ENCODE data around the gene ARFRP1. TPM values are rescaled to one million over a fixed set of nuclear protein-coding genes. Genes with fewer than 3 reads are reported as not detected.

Gene ARFRP1
- total and polyA plus RNA-seq, 2 donors (not counting 1 experiment from before 2014, with no cell fraction given), result 41.0 to 75.5 TPM

GRCh38 chr20:63718996-63719395 is 11.2 kb upstream of the ARFRP1 start:
- TF ChIP-seq EZH2 (IDR thresholded peaks at IDR 0.05; ENCODE audit: borderline replicate concordance, insufficient read depth, low read depth, low read length, poor library complexity, severe bottlenecking) (no peak), CTCF (IDR thresholded peaks at IDR 0.05) (no peak)
- no peak for DNase-seq
- no peak for ATAC-seq (ENCODE audit: low read depth)
- ChIA-PET CTCF (interaction anchor here (0.6 to 1.1 kb wide), 3 partner anchors 13 to 255 kb away, joined by 3 to 4 read pairs (median 3); no protein-coding TSS in a partner anchor), POLR2A (interaction anchor here (0.7 kb wide), 1 partner anchor 294 kb away, joined by 3 read pairs; no protein-coding TSS in a partner anchor)
- Mint-ChIP-seq H3K27me3 (no peaks in the 10 kb centered on the region), H3K4me1 (peaks cover 4% of the 10 kb centered on the region), H3K9me3 (ENCODE audit: insufficient read depth) (peaks cover 4% of the 10 kb centered on the region), H3K27ac (no peak overlapping the region), H3K4me3 (no peak overlapping the region)
- no peak overlapping the region for H3K4me2 ChIP-seq (replicated peaks; ENCODE audit: low read depth, low read length, poor library complexity, severe bottlenecking)
- no peaks in the 10 kb centered on the region for H3K27me3 ChIP-seq (replicated peaks in 1 of 4; ENCODE audit: control extremely low read depth in 1 of 4, control insufficient read depth in 3 of 4, insufficient read depth in 4 of 4, low read length in 3 of 4)
- H3K9ac ChIP-seq (ENCODE audit: low read length), result no peak overlapping the region
- H3K27ac ChIP-seq (ENCODE audit: low read length in 2 of 2), result no peak overlapping the region
- intact Hi-C loops (cut with micrococcal nuclease), result no loop called here
- no peak overlapping the region for H2AFZ ChIP-seq (ENCODE audit: insufficient read depth, low read depth, low read length, poor library complexity, severe bottlenecking)
- no peaks in the 10 kb centered on the region for H3K4me1 ChIP-seq (ENCODE audit: control insufficient read depth in 2 of 2, insufficient read depth in 2 of 2, low read length in 2 of 2)
- peaks cover 85% of the 10 kb centered on the region for H3K79me2 ChIP-seq (ENCODE audit: control insufficient read depth, insufficient read depth, low read length)
- WGBS (ENCODE audit: insufficient coverage), result no CpG with 5 or more reads among the region's 2 CpGs
- peaks cover 3 to 38% of the 10 kb centered on the region in 2 experiments for H3K36me3 ChIP-seq (replicated peaks in 1 of 2; ENCODE audit: control extremely low read depth in 1 of 2, control insufficient read depth in 1 of 2, extremely low read depth in 1 of 2, insufficient read depth in 2 of 2, low read length in 1 of 2)
- peaks cover 55% of the 10 kb centered on the region for H4K20me1 ChIP-seq (ENCODE audit: control insufficient read depth, insufficient read depth, low read length, poor library complexity, severe bottlenecking)
- H3K4me3 ChIP-seq (ENCODE audit: control extremely low read depth in 1 of 5, extremely low read depth in 1 of 5, insufficient read depth in 1 of 5, low read depth in 2 of 5, low read length in 4 of 5), result no peak overlapping the region
- peaks cover 2 to 26% (median 13%) of the 10 kb centered on the region in 3 donors for H3K9me3 ChIP-seq (ENCODE audit: control extremely low read depth in 1 of 3, control insufficient read depth in 2 of 3, insufficient read depth in 1 of 3, low read length in 2 of 3)

DNA sequence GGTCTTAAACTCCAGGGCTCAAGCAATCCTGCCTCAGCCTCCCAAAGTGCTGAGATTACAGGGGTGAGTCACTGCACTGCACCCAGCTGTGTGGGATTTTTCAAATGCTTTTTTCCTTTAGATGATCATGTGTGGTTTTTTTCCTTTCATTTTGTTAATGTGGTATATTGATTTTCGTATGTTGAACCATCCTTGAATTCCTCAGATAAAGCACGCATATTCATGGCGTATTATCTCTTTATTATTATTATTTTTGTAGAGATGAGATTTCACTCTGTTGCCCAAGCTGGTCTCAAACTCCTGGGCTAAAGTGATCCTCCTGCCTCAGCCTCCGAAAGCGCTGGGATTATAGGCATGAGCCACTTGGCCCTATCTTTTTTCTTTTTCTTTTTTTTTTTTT is 7.1 kb upstream of the ARFRP1 start:
- WGBS (ENCODE audit: insufficient coverage), result 93% methylated on average over 2 of the region's 5 CpGs
- H3K4me2 ChIP-seq (replicated peaks; ENCODE audit: low read depth, low read length, poor library complexity, severe bottlenecking), result no peak overlapping the region

More for the DNA sequence above, 7.1 kb upstream of the ARFRP1 start:
- H3K9me3 Mint-ChIP-seq (ENCODE audit: insufficient read depth), result peaks cover 4% of the 10 kb centered on the region
- intact Hi-C loops (cut with micrococcal nuclease), result no loop called here
- Histone ChIP-seq H2AFZ (ENCODE audit: insufficient read depth, low read depth, low read length, poor library complexity, severe bottlenecking) (no peak overlapping the region), H3K79me2 (ENCODE audit: control insufficient read depth, insufficient read depth, low read length) (peaks cover 91% of the 10 kb centered on the region), H3K4me1 (ENCODE audit: control insufficient read depth in 2 of 2, insufficient read depth in 2 of 2, low read length in 2 of 2) (no peaks in the 10 kb centered on the region), H3K36me3 (replicated peaks in 1 of 2; ENCODE audit: control extremely low read depth in 1 of 2, control insufficient read depth in 1 of 2, extremely low read depth in 1 of 2, insufficient read depth in 2 of 2, low read length in 1 of 2) (peaks cover 3 to 43% of the 10 kb centered on the region in 2 experiments), H3K9ac (ENCODE audit: low read length) (no peak overlapping the region), H3K4me3 (ENCODE audit: control extremely low read depth in 1 of 5, extremely low read depth in 1 of 5, insufficient read depth in 1 of 5, low read depth in 2 of 5, low read length in 4 of 5) (no peak overlapping the region), H3K27ac (ENCODE audit: low read length in 2 of 2) (no peak overlapping the region), H4K20me1 (ENCODE audit: control insufficient read depth, insufficient read depth, low read length, poor library complexity, severe bottlenecking) (peaks cover 54% of the 10 kb centered on the region), H3K9me3 (ENCODE audit: control extremely low read depth in 1 of 3, control insufficient read depth in 2 of 3, insufficient read depth in 1 of 3, low read length in 2 of 3) (peaks cover 1 to 28% (median 13%) of the 10 kb centered on the region in 3 donors), H3K27me3 (replicated peaks in 1 of 4; ENCODE audit: control extremely low read depth in 1 of 4, control insufficient read depth in 3 of 4, insufficient read depth in 4 of 4, low read length in 3 of 4) (no peaks in the 10 kb centered on the region)
- CTCF ChIA-PET, result no interaction called here
- no peak overlapping the region for H3K27ac Mint-ChIP-seq
- H3K4me1 Mint-ChIP-seq, result peaks cover 19% of the 10 kb centered on the region
- POLR2A ChIA-PET, result no interaction called here
- TF ChIP-seq EZH2 (IDR thresholded peaks at IDR 0.05; ENCODE audit: borderline replicate concordance, insufficient read depth, low read depth, low read length, poor library complexity, severe bottlenecking) (no peak), CTCF (IDR thresholded peaks at IDR 0.05) (no peak)
- no peak for ATAC-seq (ENCODE audit: low read depth)
- DNase-seq, result no peak
- H3K4me3 Mint-ChIP-seq, result no peak overlapping the region
- no peaks in the 10 kb centered on the region for H3K27me3 Mint-ChIP-seq
